ENCODE measurements around the gene BEST1. TPM values are rescaled to one million over a fixed set of nuclear protein-coding genes. Genes with fewer than 3 reads are reported as not detected.
A peak's percentile ranks its signal among the peaks of the same experiment; 100 is the strongest.

The BEST1 gene
- total RNA-seq, 1 donor from 2014 or later = 4.5 TPM

- Mint-ChIP-seq H3K36me3 (ENCODE audit: low read depth) (no peaks in the 10 kb centered on the region), H3K27ac (ENCODE audit: unreplicated experiment) (no peak overlapping the region), H3K27me3 (ENCODE audit: low read depth) (no peaks in the 10 kb centered on the region), H3K4me3 (ENCODE audit: unreplicated experiment) (no peak overlapping the region), H3K4me1 (ENCODE audit: low read depth) (peaks cover 43% of the 10 kb centered on the region), H3K9me3 (ENCODE audit: low read depth) (no peaks in the 10 kb centered on the region)
- no peak for TF ChIP-seq CTCF (IDR thresholded peaks at IDR 0.05)
- DNase-seq (ENCODE audit: low spot score) = no peak
Measured at GRCh38 chr11:61921446-61921845, 28.7 kb upstream of the BEST1 start.

- peak overlapping the region; percentile 1 for H3K4me3 Mint-ChIP-seq (ENCODE audit: unreplicated experiment)
- DNase-seq (ENCODE audit: low spot score) = no peak
Measured at GRCh38 chr11:61922539-61922938, 27.6 kb upstream of the BEST1 start.

GRCh38 chr11:61923166-61924063, 26.7 kb upstream of the BEST1 start:
- no peaks in the 10 kb centered on the region for H3K36me3 Mint-ChIP-seq (ENCODE audit: low read depth)
- H3K27me3 Mint-ChIP-seq (ENCODE audit: low read depth) = no peaks in the 10 kb centered on the region
- TF ChIP-seq CTCF (IDR thresholded peaks at IDR 0.05) = peak; percentile 4
- peak; percentile 91 for DNase-seq (ENCODE audit: low spot score)
- H3K4me3 Mint-ChIP-seq (ENCODE audit: unreplicated experiment) = peak overlapping the region; percentile 21
- H3K4me1 Mint-ChIP-seq (ENCODE audit: low read depth) = peaks cover 41% of the 10 kb centered on the region
- H3K27ac Mint-ChIP-seq (ENCODE audit: unreplicated experiment) = peak overlapping the region; percentile 95
- H3K9me3 Mint-ChIP-seq (ENCODE audit: low read depth) = no peaks in the 10 kb centered on the region

More at GRCh38 chr11:61922539-61922938, 27.6 kb upstream of the BEST1 start:
- no peak for TF ChIP-seq CTCF (IDR thresholded peaks at IDR 0.05)
- Mint-ChIP-seq H3K36me3 (ENCODE audit: low read depth) (no peaks in the 10 kb centered on the region), H3K27ac (ENCODE audit: unreplicated experiment) (peak overlapping the region; percentile 95), H3K27me3 (ENCODE audit: low read depth) (no peaks in the 10 kb centered on the region), H3K9me3 (ENCODE audit: low read depth) (no peaks in the 10 kb centered on the region), H3K4me1 (ENCODE audit: low read depth) (peaks cover 46% of the 10 kb centered on the region)

- no peak for DNase-seq (ENCODE audit: low spot score)
- no peaks in the 10 kb centered on the region for H3K9me3 Mint-ChIP-seq (ENCODE audit: low read depth)
- H3K27ac Mint-ChIP-seq (ENCODE audit: unreplicated experiment) = peak overlapping the region; percentile 95
- no peaks in the 10 kb centered on the region for H3K36me3 Mint-ChIP-seq (ENCODE audit: low read depth)
- H3K4me1 Mint-ChIP-seq (ENCODE audit: low read depth) = peaks cover 35% of the 10 kb centered on the region
- TF ChIP-seq CTCF (IDR thresholded peaks at IDR 0.05) = no peak
- H3K4me3 Mint-ChIP-seq (ENCODE audit: unreplicated experiment) = no peak overlapping the region
- H3K27me3 Mint-ChIP-seq (ENCODE audit: low read depth) = no peaks in the 10 kb centered on the region
Measured at GRCh38 chr11:61924064-61924455, 26.1 kb upstream of the BEST1 start.

GRCh38 chr11:61925736-61926135, 24.4 kb upstream of the BEST1 start:
- no peaks in the 10 kb centered on the region for H3K36me3 Mint-ChIP-seq (ENCODE audit: low read depth)
- H3K27ac Mint-ChIP-seq (ENCODE audit: unreplicated experiment) = no peak overlapping the region
- DNase-seq (ENCODE audit: low spot score) = no peak
- H3K4me3 Mint-ChIP-seq (ENCODE audit: unreplicated experiment) = no peak overlapping the region
- TF ChIP-seq CTCF (IDR thresholded peaks at IDR 0.05) = no peak
- H3K27me3 Mint-ChIP-seq (ENCODE audit: low read depth) = no peaks in the 10 kb centered on the region
- no peaks in the 10 kb centered on the region for H3K9me3 Mint-ChIP-seq (ENCODE audit: low read depth)
- H3K4me1 Mint-ChIP-seq (ENCODE audit: low read depth) = peaks cover 33% of the 10 kb centered on the region

All from chondrocyte (in vitro differentiated cells).